ENCODE measurements around the gene ACO2.

- no peak for TF ChIP-seq POLR2A (IDR thresholded peaks at IDR 0.05)
- no peak for TF ChIP-seq CTCF (IDR thresholded peaks at IDR 0.05)
These were observed 54.7 kb downstream of the ACO2 start for GRCh38 chr22:41523464-41524221.

All from tibial nerve (tissue), 3 donors.